ENCODE data around the gene CCM2L. TPM values are rescaled to one million over a fixed set of nuclear protein-coding genes. Genes with fewer than 3 reads are reported as not detected.

Gene CCM2L
- total and polyA plus RNA-seq, 2 of the 4 experiments (the other 2 are of a cell fraction), result not detected

DNA sequence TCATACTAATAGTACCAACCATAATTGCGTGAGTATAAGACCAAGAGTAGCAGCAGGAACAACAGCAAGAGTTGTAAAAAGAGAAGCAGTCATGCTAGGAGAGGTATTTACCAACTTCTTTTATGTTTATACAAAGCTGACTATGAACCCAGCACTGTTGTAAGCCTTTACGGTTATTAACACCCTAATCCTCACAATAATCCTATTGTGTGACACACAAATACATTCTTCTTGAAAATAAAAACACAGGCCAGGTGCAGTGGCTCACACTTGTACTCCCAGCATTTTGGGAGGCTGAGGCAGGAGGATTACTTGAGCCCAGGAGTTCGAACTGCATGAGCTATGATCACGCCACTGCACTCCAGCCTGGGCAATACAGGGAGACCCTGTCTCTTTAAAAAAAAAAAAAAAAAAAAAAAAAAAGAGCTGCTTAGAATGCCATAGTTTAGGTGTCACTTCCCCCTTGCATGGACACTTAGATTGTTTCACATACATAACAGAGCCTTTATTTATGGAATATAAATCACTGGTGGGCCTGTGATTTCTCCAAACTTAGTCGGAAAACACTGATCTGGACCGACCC is 62.0 kb downstream of the CCM2L start:
- Histone ChIP-seq H2BK20ac (ENCODE audit: low read depth, low read length) (no peak overlapping the region), H3K36me3 (ENCODE audit: control insufficient read depth, insufficient read depth, low read length) (no peaks in the 10 kb centered on the region), H2AK5ac (ENCODE audit: low read depth, low read length) (no peak overlapping the region), H3K56ac (ENCODE audit: extremely low read depth, insufficient read depth, low read length) (no peak overlapping the region), H3K4ac (ENCODE audit: low read depth, low read length) (no peak overlapping the region), H3K27ac (ENCODE audit: insufficient read depth, low read length) (no peak overlapping the region), H3K79me1 (ENCODE audit: low read depth in 1 of 2, low read length in 2 of 2) (no peaks in the 10 kb centered on the region), H3K14ac (replicated peaks; ENCODE audit: low read depth, low read length) (no peak overlapping the region), H2AFZ (replicated peaks; ENCODE audit: low read length, poor library complexity) (no peak overlapping the region), H2AK9ac (replicated peaks; ENCODE audit: low read depth, low read length, poor library complexity) (no peak overlapping the region), H3K27me3 (ENCODE audit: control insufficient read depth, insufficient read depth, low read length) (peaks cover 31% of the 10 kb centered on the region), H4K20me1 (ENCODE audit: insufficient read depth, low read length) (peaks cover 9% of the 10 kb centered on the region; the same call in 1 of the 2 replicates), H2BK15ac (ENCODE audit: low read depth, low read length) (no peak overlapping the region), H4K91ac (ENCODE audit: insufficient read depth, low read depth, low read length) (no peak overlapping the region), H3K4me3 (ENCODE audit: insufficient read depth, low read depth, low read length) (no peak overlapping the region), H3K18ac (ENCODE audit: low read depth, low read length) (no peak overlapping the region), H3K4me1 (ENCODE audit: control insufficient read depth, insufficient read depth, low read length) (peaks cover 10% of the 10 kb centered on the region), H4K8ac (ENCODE audit: low read depth in 2 of 2, low read length in 2 of 2) (no peak overlapping the region), H3K23ac (ENCODE audit: low read depth, low read length) (no peak overlapping the region), H2BK120ac (ENCODE audit: low read depth, low read length) (no peak overlapping the region), H3K9me1 (ENCODE audit: insufficient read depth, low read length) (peaks cover 15% of the 10 kb centered on the region), H3K9ac (ENCODE audit: low read depth, low read length) (no peak overlapping the region), H2BK5ac (ENCODE audit: low read depth, low read length, poor library complexity, severe bottlenecking) (no peak overlapping the region), H4K5ac (ENCODE audit: low read depth, low read length) (no peak overlapping the region), H3K9me3 (ENCODE audit: control insufficient read depth, insufficient read depth, low read length) (no peaks in the 10 kb centered on the region), H3K4me2 (ENCODE audit: low read depth, low read length) (no peak overlapping the region)
- ChIA-PET CTCF (interaction anchor here (0.5 to 1.1 kb wide), 2 partner anchors 8 to 9 kb away, joined by 3 to 4 read pairs; no protein-coding TSS in a partner anchor), POLR2A (ENCODE audit: unreplicated experiment) (no interaction called here)
- DNase-seq, result no peak
- dilution Hi-C loops (cut with HindIII; ENCODE audit: low sequenced_read_pairs, unreplicated experiment), result no loop called here
- in situ Hi-C loops (cut with MboI; ENCODE audit: low sequenced_read_pairs), result no loop called here
- TF ChIP-seq RAD21 (IDR thresholded peaks at IDR 0.05; ENCODE audit: low read length), result no peak
- no peak for TF ChIP-seq RFX5 (IDR thresholded peaks at IDR 0.05; ENCODE audit: low read depth, low read length)
- TF ChIP-seq RCOR1 (IDR thresholded peaks at IDR 0.05; ENCODE audit: insufficient replicate concordance, low read length), result no peak
- no peak for TF ChIP-seq MXI1 (IDR thresholded peaks at IDR 0.05; ENCODE audit: borderline replicate concordance, low read depth, low read length)
- no peak for TF ChIP-seq POLR2A (IDR thresholded peaks at IDR 0.05; ENCODE audit: low read depth, low read length)
- TF ChIP-seq, protein P1, sequence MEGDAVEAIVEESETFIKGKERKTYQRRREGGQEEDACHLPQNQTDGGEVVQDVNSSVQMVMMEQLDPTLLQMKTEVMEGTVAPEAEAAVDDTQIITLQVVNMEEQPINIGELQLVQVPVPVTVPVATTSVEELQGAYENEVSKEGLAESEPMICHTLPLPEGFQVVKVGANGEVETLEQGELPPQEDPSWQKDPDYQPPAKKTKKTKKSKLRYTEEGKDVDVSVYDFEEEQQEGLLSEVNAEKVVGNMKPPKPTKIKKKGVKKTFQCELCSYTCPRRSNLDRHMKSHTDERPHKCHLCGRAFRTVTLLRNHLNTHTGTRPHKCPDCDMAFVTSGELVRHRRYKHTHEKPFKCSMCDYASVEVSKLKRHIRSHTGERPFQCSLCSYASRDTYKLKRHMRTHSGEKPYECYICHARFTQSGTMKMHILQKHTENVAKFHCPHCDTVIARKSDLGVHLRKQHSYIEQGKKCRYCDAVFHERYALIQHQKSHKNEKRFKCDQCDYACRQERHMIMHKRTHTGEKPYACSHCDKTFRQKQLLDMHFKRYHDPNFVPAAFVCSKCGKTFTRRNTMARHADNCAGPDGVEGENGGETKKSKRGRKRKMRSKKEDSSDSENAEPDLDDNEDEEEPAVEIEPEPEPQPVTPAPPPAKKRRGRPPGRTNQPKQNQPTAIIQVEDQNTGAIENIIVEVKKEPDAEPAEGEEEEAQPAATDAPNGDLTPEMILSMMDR (conservative IDR thresholded peaks at IDR 0.05; ENCODE audit: low read depth, low read length), result no peak
- TF ChIP-seq FOS (IDR thresholded peaks at IDR 0.05; ENCODE audit: low read depth, low read length), result no peak
- no peak for TF ChIP-seq NFE2L2 (IDR thresholded peaks at IDR 0.05; ENCODE audit: low read depth, low read length)
- no peak for TF ChIP-seq MAZ (IDR thresholded peaks at IDR 0.05; ENCODE audit: borderline replicate concordance, low read depth, low read length)
- TF ChIP-seq, protein P2, sequence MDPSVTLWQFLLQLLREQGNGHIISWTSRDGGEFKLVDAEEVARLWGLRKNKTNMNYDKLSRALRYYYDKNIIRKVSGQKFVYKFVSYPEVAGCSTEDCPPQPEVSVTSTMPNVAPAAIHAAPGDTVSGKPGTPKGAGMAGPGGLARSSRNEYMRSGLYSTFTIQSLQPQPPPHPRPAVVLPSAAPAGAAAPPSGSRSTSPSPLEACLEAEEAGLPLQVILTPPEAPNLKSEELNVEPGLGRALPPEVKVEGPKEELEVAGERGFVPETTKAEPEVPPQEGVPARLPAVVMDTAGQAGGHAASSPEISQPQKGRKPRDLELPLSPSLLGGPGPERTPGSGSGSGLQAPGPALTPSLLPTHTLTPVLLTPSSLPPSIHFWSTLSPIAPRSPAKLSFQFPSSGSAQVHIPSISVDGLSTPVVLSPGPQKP (IDR thresholded peaks at IDR 0.05; ENCODE audit: borderline replicate concordance, low read depth, low read length), result no peak
- TF ChIP-seq, protein P3, sequence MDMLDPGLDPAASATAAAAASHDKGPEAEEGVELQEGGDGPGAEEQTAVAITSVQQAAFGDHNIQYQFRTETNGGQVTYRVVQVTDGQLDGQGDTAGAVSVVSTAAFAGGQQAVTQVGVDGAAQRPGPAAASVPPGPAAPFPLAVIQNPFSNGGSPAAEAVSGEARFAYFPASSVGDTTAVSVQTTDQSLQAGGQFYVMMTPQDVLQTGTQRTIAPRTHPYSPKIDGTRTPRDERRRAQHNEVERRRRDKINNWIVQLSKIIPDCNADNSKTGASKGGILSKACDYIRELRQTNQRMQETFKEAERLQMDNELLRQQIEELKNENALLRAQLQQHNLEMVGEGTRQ (IDR thresholded peaks at IDR 0.05; ENCODE audit: low read depth, low read length), result no peak
- no peak for TF ChIP-seq SMC3 (IDR thresholded peaks at IDR 0.05; ENCODE audit: low read depth, low read length)
- TF ChIP-seq CHD1 (IDR thresholded peaks at IDR 0.05; ENCODE audit: low read depth, low read length), result no peak
- TF ChIP-seq MAFK (IDR thresholded peaks at IDR 0.05; ENCODE audit: low read depth, low read length), result no peak
- TF ChIP-seq CEBPB (IDR thresholded peaks at IDR 0.05; ENCODE audit: low read depth, low read length), result no peak
- no peak for TF ChIP-seq BHLHE40 (IDR thresholded peaks at IDR 0.05; ENCODE audit: low read depth, low read length)
- intact Hi-C loops (cut with micrococcal nuclease), result no loop called here
- WGBS, 2 experiments (ENCODE audit: extremely low coverage in 2 of 2, insufficient read length in 1 of 2), result no CpG with 5 or more reads among the region's 6 CpGs
- BruUV-seq (replicated peaks), result no TSS peak
- no peak for ATAC-seq (ENCODE audit: low read depth)
